Measurements from ENCODE around the gene B9D1.

Gene B9D1

DNA sequence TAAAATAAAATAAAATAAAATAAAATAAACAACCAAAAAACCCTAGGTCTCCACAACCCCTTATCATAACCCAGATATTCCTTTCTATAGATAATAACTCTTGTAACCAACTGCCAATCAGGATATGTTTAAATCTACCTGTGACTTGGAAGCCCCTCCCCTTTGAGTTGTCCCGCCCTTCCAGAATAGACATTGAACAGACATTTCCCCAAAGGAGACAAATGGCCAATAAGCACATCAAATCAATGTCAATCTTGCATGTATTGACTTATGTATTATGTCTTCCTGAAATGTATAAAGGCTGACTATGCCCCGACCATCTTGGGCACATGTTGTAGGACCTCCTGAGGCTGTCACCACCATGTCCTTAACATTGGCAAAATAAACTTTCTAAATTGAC, 14.3 kb upstream of the B9D1 start:
- no peak for DNase-seq (ENCODE audit: low read depth in 2 of 2)

DNA sequence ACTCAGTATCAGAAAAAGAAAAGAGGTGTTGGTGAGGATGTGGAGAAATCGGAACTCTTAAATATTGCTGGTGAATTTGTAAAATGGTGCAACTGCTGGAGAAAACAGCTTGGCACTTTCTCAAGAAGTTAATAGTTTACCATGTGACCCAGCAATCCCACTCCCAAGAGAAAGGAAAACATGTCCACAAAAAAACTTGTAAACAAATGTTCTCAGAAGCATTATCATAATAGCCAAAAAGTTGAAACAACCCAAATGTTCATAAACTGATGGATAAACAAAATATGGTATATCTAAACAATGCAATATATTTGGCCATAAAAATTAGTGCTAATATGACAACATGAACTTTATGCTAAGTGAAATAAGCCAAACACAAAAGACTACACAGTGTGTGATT, 13.2 kb upstream of the B9D1 start:
- DNase-seq (ENCODE audit: low read depth in 2 of 2) = no peak

DNA sequence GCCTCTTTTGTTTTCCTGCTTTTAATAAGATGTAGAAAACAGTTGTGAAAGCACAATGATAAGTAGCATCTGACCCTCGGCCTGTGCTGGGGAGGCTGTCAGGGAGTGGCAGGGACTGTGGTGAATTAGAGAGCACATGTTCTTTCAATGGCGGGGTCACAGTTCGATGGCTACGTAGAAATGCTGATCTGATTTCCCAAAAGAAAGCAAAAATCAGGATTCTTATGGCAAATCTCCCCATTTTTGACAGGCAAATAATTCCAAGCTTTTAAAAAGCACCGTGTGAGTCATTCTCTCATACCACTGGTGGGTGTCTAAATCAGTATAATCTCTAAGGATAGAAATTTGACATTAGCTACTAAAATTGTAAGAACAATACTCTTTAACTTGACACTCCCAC, 11.6 kb upstream of the B9D1 start:
- DNase-seq (ENCODE audit: low read depth in 2 of 2) = no peak

DNA sequence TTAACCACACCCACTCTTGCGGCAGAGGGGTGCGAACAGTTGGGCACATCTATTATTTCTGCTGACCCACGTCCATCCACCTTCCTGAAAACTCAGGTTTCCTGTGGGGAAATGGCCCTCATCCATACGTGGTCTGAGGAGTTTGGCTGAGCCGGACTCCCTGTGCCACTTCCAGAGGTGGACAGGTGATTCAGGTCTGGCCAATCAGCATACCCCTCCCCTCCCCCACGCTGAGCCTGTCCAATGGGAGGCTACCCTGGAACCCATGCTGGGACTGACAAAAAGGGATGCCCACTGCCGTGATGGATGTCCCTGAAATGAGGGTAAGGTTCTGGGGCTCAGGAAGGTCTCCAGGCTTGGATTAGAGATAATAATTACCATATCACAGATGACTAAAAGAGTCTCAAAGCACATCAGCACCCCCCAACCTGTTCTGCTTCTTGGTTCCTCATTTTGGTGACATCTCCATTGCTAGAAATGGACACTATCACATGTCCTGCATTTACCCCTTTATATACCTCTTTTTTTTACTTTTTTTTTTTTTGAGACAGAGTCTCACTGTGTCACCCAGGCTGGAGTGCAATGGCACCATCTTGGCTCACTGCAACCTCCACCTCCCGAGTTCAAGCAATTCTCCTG, 10.5 kb upstream of the B9D1 start:
- DNase-seq (ENCODE audit: low read depth in 2 of 2) = no peak

DNA sequence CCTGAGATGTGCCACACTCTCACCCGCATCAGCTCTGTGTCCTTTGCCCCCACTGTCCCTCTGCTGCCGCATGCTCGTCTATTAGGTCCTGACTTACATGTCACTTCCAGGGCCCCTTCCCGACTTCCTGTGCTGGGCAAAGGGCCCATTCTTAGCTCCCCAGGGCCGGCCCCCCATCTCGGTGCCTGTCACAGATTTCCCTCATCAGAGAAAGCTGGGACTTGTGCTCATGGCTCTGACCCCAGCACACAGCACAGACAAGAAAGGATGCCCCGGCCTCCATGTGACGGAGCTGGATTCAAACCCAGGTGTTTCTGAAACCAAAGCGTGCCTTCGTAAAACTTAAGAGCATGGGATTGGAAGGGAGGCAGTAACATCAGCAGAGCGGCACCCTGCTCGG, 9.9 kb upstream of the B9D1 start:
- DNase-seq (ENCODE audit: low read depth in 2 of 2) = no peak

DNA sequence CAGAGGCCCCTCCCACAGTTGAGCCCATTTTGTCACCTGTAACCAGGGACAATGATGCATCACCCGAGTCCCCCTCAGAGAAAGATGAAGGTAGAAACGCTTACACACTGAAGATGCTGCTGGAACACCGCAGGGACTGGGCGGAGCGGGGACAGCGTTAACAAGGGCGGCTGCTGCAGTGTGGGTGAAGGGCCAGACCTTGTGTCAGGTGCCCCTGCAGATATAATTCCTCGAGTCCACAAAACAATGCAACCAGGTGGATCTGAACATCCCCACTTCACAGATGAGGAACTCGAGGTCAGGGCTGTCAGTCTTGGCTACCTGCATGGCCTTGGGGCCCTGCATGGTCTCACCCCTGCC, 9.5 kb upstream of the B9D1 start:
- DNase-seq (ENCODE audit: low read depth in 2 of 2) = no peak

DNA sequence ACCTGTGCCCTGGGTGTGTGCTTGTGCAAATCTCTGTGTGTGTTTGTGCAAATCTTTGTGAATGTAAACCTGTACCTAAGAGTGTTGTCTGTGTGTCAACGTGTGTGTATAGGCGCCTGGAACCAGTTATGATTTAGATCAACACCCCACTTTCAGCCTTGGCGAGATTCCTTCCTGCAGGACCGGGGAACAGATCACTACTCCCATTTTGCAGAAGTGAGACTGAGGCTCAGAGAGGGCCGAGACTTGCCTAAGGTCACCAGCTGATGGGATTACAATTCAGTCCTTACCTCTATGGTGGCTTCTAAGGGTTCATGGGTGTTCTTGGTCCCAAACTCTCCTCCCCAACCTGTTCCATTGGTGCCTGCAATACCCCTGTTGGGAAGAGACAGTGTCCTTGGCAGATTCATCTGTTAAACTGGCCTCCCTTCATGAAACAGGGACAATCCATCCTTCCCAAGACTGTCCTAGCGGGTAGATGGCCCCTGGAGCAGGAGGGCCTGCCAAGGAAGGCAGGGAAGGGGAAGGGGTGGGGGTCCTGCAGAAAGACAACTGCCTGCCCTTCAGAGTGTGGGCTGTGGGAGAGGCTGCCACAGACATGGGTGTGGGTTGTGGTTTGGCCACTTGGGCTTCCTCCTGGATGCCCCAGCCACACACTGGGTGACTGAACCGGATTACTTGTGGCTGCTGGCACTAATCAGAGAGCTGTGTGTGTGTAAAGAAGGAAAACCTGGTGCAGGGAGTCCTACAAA, 8.9 kb upstream of the B9D1 start:
- no peak for DNase-seq (ENCODE audit: low read depth in 2 of 2)

DNA sequence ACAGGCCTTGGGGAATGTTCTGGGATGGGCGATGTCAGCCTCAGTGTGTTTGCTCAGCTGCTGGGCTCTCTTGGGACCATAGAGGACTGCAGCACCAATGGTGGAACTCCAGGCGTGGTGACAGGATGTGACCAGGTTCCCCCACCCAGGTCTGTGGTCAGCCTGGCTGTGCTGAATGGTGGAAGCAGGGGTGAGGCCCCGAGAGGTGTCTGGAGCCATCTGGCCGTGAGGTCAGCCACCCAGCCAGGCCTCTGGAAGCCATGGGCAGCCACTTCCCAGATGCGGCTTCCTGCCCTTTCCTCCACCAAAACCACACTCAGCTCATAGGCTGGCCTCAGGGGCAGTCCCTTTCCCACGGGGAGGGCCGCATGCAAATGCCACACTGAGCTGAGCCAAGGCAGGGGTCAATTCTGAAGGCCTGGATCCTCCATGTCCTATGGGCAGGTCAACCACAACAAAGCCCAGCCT, 8.0 kb upstream of the B9D1 start:
- no peak for DNase-seq (ENCODE audit: low read depth in 2 of 2)

DNA sequence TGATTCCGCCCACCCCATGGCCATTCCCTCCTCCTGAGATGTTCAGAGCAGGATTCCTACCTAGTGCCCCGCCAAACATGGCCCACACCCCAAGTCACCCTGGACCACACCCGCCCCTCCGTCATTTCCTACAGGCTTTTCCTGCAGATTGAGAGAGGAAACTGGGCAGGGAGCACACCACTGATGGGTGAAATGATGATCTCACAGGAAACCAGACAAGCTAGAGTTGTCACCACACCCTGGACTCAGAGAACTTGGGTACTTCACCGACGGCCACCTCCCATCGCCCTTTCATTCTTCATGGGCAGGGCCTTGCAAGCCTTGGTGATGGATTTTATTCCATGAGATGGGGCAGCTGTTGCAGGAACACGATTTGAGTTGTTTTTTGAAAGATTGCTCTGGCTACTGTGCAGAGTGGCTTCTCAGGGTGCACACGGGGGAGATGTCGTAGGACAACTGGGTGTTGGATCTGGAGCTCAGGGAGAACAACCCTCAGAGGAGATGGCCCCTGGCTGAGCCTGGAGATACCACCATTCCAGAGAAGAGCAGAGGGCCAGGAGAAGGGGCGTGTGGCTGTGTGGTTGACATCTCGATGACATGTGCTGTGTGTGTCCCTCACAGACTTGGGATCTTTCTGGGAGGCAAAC, 7.4 kb upstream of the B9D1 start:
- no peak for DNase-seq (ENCODE audit: low read depth in 2 of 2)

DNA sequence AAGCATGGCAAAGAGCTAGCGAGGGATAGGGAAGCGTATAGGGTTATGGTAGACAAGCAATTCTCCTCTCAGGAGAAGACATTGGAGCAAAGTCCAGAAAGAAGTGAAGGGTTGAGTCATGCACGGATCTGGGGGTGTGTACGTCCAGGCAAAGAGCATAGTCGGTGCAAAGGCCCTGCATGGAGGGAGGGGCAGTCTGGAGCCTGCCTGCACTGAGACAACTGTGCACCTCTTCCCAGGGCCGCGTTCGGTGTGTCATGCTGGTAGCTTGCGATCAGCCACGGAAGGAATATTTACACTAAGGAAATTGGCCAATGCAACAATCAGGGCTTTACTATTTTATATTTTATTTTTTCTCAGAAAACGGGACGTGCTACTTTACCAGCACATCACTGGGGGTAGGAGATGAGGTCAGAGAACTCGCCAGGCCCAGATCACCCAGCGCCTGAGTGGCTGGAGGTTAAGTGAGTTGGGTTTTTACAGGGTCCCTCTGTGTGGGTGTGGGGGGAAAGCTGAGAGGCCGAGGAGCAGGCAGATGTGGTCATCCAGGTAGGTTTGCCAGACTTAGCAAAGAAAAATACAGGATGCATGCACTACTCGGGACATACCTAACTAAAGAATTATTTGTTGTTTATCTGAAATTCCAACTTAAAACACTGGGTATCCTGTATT, 6.7 kb upstream of the B9D1 start:
- no peak for DNase-seq (ENCODE audit: low read depth in 2 of 2)

DNA sequence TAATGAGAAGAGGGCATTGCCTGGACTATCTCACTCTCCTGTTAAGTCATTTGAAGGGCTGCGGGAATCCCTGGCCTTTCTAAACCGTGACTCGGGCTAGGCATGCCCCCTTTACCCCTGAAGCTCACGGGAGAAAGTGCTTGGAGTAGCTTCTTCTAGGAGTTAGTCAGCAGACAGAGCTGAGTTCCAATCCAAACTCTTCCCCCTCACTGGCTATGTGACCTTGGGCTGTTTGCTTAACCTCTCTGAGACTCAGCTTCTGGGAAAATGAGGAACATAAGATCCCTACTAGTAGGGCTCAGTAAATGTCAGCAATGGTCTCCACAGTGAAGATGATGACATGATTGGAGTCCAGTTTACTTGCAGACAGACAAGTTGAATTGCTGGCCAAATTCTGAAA, 5.7 kb upstream of the B9D1 start:
- DNase-seq (ENCODE audit: low read depth in 2 of 2) = no peak

DNA sequence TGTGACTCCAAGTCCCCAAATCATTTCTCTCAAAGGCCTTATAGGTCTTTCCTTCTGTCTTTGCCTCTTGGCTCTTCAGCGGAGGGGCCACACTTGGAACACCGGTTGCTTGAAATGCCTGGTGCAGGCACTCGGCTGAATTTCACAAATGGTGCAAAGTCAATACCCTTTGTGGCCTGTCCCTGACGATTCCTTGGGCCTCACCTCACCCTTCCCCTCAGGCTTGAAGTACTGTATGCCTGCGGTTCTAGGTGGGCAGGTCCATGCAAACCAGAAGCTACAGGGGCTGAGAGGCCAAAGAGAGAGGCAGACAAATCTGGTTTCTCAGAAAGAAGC, 4.1 kb upstream of the B9D1 start:
- DNase-seq (ENCODE audit: low read depth in 2 of 2) = no peak

DNA sequence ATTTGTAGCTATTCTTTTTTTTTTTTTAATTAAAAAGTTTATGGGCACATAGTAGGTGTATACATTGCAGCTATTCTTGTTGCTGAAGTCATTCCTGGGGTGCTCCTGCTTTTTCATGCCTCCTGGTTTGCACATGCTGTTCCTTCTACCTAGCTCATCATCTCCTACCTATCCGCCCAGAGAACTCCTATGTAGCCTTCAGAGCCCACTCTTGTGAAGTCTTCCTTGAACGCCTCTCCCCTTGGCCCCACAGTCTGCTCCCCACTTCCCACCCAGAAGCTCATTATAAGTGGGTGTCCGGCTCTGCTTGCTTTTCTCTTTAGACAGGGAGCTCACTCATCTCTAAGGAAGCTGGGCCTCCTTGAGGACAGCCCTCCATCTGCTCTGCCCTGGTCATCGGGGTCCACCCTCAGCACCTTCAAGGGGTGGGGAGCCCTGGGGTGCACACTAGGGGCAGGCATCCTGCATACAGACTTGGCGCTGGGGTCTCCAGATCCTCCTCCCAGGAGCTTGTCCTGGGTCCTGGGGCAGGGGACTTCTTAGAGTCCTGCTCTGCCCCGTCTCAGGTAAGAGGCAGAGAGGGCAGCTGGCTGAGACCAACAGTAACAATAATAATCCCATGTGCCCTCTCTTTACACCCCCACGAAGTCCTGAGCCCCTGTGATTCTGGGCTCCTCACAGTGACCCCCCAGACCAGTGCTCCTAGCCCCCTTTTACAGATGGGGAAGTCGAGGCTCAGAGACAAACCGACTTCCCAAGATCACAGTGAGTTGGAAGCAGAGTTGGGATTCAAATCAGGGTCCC, 3.5 kb upstream of the B9D1 start:
- no peak for DNase-seq (ENCODE audit: low read depth in 2 of 2)

DNA sequence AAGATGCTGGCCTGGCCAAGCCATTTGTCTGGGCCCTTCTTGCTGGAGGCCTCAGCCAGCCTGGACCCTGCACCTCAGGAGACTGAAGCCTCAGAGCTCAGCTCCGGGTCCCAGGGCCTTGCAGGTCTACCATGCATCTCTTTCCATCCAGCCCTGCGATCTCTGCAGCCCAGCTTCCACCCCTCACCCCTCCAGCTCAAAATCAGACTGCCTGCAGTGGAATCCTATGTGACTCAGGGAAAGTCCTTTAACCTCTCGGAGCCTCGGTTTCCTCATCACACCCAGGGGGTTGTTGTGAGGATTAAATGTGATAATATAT, 2.9 kb upstream of the B9D1 start:
- DNase-seq (ENCODE audit: low read depth in 2 of 2) = no peak

DNA sequence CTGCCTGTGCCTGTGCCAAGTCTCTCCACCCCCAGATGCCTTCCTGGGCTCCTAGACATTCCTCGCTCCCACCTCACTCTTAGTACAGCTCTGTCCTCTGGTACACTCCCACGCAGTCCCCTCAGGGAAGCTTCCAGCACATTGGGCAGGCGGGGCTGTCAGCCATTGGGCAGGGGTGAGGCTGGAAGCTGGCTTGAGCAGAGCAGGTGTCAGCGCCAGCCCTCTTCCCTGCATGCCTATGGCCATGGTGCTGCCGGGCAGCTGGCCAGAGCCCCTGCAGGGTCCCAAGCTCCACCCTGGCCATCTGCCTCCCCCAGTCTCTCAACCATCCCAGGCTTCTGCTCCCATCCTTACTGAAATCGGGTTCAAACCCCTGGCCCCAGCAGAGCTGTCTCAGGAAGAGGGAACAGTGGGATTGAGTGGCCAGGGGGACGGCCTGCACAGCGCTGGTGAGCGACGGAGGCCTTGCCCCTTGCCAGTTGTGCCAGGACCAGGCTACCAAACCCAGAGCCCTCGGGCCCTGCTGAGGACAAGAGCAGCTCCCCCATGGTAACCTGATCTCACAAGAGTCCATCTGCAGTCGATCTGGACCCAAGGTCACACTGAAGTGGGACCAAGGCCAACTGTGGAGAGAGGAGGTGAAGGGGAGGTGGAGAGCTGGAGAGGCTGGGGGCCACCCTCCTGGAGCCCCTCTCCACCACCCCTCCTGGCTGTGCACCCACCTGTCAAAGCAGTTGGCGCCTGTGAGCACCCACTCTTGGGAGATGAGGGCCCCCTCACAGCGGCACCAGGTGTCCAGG, 2.4 kb upstream of the B9D1 start:
- DNase-seq (ENCODE audit: low read depth in 2 of 2) = no peak

DNA sequence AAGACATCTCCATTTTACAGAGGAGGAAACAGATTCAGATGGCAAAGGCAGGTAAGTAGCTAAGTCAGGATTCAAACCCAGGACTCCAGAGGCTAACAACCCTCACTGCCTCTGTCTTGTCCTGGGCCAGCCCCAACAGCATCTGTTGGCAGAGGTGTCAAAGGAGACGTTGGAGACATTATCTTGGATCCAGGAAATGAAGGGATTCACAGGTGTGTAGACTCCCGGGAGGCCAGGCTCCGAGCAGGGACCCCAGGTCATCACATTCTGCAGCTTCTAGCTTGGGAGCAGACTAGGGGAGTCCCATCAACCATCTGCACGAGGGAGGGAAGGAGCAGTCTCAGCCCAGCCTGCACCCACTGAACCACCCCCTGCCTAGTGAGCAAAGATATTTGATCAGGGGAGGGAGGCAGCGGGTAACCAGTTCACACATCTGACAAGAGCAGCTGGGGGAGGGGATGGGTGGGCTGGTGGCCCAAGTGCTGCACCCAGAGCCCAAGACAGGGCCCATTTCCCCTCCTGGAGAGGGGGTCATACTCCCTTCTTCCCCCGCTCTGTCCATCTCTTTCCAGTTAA, 1.0 kb upstream of the B9D1 start:
- no peak for DNase-seq (ENCODE audit: low read depth in 2 of 2)

DNA sequence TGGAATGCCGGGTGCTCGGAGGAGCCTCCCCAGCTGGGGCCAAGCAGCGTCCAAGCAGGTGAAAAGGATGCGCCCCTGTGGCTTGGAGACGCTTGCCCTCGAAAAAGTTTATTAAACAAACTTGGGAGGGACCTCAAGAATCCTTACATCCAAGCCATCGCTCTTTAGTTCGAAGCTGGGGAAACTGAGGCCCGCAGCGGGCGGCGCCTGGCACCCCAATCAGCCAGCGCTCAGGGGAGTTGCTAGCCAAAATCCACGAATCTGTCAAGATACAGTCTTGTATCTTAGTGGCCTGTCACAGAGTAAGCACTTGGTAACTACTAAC, 553 bp upstream of the B9D1 start:
- DNase-seq (ENCODE audit: low read depth in 2 of 2) = no peak

DNA sequence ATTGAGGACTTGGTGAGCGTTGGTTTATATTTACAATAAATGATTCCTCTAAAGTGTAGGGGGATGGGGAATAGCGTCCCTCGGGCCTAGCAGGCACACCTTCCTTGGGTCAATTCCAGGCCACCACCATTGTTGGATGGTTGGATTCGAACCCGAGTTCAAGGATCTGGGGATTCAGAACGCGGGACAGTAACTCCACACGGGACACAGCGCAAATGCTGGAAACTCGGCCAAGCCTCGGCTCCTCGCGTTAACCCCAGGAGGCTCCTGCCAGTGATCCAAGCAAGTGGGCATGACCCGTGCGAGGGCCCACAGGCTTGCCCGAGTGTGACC, 613 bp downstream of the B9D1 start:
- DNase-seq (ENCODE audit: low read depth in 2 of 2) = no peak

DNA sequence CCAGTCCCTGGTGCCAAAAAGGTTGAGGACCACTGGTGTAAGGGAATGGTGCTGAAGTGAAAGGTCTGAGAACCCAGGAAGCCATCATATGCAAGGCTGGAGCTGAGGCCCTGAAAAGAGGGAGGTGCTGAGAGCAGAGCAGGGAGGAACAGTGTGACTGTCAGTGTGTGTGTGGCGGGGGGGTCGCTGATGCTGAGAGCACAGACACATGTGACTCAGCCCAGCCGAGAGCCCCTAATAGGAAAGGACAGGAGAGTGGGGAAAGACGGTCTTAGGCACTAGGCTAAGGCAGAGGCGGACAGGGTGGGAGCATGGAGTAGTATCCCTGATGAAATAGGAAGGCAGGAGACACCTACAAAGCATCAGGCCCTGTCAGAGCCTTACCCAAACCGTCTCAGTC, 1.2 kb downstream of the B9D1 start:
- DNase-seq (ENCODE audit: low read depth in 2 of 2) = no peak

DNA sequence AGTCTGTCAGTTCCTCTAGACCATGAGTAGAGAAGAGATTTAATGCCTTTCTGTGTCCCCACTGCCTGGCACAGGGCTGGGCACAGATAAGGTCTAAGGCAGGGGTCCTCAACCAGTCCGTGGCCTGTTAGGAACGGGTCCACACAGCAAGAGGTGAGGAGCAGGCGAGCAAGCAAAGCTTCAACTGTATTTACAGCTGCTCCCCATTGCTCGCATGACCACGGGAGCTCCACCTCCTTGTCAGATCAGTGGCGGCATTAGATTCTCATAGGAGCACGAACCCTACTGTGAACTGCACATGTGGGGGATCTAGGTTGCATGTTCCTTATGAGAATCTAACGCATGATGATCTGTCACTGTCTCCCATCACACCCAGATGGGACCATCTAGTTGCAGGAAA, 1.8 kb downstream of the B9D1 start:
- DNase-seq (ENCODE audit: low read depth in 2 of 2) = no peak

DNA sequence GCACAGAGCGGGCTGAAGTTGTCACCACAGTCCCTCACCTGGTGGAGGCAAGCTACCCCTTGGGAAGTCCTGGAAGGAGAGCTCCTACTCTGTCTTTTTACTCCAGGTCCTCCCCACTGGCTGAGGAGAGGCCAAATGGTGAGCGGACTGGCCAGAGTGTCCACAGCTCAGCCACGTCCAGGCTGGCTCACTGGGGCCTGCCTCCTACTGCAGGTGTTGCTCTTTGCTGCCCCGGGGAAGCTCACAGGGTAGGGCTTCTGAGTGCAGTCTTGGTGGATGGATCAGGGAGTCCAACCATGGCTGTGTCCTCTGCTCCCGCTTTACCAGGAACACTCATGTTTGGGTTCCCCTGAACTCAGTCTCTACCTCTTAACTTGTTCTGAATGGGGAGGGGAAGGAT, 2.7 kb downstream of the B9D1 start:
- DNase-seq (ENCODE audit: low read depth in 2 of 2) = no peak
